ENCODE results near the gene B4GALNT1. TPM values are rescaled to one million over a fixed set of nuclear protein-coding genes. Genes with fewer than 3 reads are reported as not detected.

The B4GALNT1 gene
- total and polyA plus RNA-seq, 4 donors = 0.11 to 0.30 (median 0.25) TPM; not detected in 1

GRCh38 chr12:57626921-57627445 is 6.0 kb downstream of the B4GALNT1 start:
- DNase-seq (ENCODE audit: low spot score) = no peak
- Histone ChIP-seq H3K9ac (ENCODE audit: low read depth in 1 of 2, low read length in 2 of 2) (no peak overlapping the region), H3K36me3 (ENCODE audit: control insufficient read depth in 4 of 4, insufficient read depth in 3 of 4, low read depth in 1 of 4, low read length in 3 of 4) (no peaks in the 10 kb centered on the region), H3K9me3 (ENCODE audit: control insufficient read depth in 4 of 4, low read length in 3 of 4) (no peaks in the 10 kb centered on the region), H3K27ac (ENCODE audit: low read depth in 1 of 2, low read length in 2 of 2) (no peak overlapping the region), H3K4me3 (ENCODE audit: low read depth in 1 of 3, low read length in 3 of 3) (no peak overlapping the region), H3K4me1 (ENCODE audit: control insufficient read depth in 4 of 4, insufficient read depth in 4 of 4, low read length in 3 of 4) (peaks cover 3 to 11% (median 5%) of the 10 kb centered on the region in 4 donors), H3K27me3 (ENCODE audit: control insufficient read depth in 4 of 4, insufficient read depth in 4 of 4, low read length in 3 of 4) (peaks cover 7 to 26% (median 16%) of the 10 kb centered on the region in 4 donors)
- TF ChIP-seq, protein P1, sequence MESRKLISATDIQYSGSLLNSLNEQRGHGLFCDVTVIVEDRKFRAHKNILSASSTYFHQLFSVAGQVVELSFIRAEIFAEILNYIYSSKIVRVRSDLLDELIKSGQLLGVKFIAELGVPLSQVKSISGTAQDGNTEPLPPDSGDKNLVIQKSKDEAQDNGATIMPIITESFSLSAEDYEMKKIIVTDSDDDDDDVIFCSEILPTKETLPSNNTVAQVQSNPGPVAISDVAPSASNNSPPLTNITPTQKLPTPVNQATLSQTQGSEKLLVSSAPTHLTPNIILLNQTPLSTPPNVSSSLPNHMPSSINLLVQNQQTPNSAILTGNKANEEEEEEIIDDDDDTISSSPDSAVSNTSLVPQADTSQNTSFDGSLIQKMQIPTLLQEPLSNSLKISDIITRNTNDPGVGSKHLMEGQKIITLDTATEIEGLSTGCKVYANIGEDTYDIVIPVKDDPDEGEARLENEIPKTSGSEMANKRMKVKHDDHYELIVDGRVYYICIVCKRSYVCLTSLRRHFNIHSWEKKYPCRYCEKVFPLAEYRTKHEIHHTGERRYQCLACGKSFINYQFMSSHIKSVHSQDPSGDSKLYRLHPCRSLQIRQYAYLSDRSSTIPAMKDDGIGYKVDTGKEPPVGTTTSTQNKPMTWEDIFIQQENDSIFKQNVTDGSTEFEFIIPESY (IDR thresholded peaks at IDR 0.05) = no peak
- no peak for TF ChIP-seq HNF4A (conservative IDR thresholded peaks at IDR 0.05)
- no peak for TF ChIP-seq SP1 (IDR thresholded peaks at IDR 0.05)
- TF ChIP-seq, protein P2, sequence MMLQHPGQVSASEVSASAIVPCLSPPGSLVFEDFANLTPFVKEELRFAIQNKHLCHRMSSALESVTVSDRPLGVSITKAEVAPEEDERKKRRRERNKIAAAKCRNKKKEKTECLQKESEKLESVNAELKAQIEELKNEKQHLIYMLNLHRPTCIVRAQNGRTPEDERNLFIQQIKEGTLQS (IDR thresholded peaks at IDR 0.05) = no peak
- no peak for TF ChIP-seq TAF1 (conservative IDR thresholded peaks at IDR 0.05)
- TF ChIP-seq RAD21 (IDR thresholded peaks at IDR 0.05) = no peak
- TF ChIP-seq NR2F2 (IDR thresholded peaks at IDR 0.05) = no peak
- TF ChIP-seq HNF4G (IDR thresholded peaks at IDR 0.05) = no peak
- no peak for TF ChIP-seq RXRA (IDR thresholded peaks at IDR 0.05)
- TF ChIP-seq EGR1 (IDR thresholded peaks at IDR 0.05; ENCODE audit: low read depth in 2 of 2) = no peak
- TF ChIP-seq, protein P3, sequence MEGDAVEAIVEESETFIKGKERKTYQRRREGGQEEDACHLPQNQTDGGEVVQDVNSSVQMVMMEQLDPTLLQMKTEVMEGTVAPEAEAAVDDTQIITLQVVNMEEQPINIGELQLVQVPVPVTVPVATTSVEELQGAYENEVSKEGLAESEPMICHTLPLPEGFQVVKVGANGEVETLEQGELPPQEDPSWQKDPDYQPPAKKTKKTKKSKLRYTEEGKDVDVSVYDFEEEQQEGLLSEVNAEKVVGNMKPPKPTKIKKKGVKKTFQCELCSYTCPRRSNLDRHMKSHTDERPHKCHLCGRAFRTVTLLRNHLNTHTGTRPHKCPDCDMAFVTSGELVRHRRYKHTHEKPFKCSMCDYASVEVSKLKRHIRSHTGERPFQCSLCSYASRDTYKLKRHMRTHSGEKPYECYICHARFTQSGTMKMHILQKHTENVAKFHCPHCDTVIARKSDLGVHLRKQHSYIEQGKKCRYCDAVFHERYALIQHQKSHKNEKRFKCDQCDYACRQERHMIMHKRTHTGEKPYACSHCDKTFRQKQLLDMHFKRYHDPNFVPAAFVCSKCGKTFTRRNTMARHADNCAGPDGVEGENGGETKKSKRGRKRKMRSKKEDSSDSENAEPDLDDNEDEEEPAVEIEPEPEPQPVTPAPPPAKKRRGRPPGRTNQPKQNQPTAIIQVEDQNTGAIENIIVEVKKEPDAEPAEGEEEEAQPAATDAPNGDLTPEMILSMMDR (IDR thresholded peaks at IDR 0.05; ENCODE audit: low read depth, low read length, missing input control) = no peak
- TF ChIP-seq FOXA1 (IDR thresholded peaks at IDR 0.05) = no peak
- TF ChIP-seq JUND (IDR thresholded peaks at IDR 0.05) = no peak
- 23% methylated on average over 9 of the region's 9 CpGs for WGBS

GRCh38 chr12:57626111-57626920 is 6.7 kb downstream of the B4GALNT1 start:
- DNase-seq (ENCODE audit: low spot score) = no peak
- WGBS = 20% methylated on average over 13 of the region's 13 CpGs
- Histone ChIP-seq H3K4me1 (ENCODE audit: control insufficient read depth in 4 of 4, insufficient read depth in 4 of 4, low read length in 3 of 4) (peaks cover 9 to 14% (median 10%) of the 10 kb centered on the region in 4 donors), H3K4me3 (ENCODE audit: low read depth in 1 of 3, low read length in 3 of 3) (no peak overlapping the region), H3K9me3 (ENCODE audit: control insufficient read depth in 4 of 4, low read length in 3 of 4) (no peaks in the 10 kb centered on the region), H3K36me3 (ENCODE audit: control insufficient read depth in 4 of 4, insufficient read depth in 3 of 4, low read depth in 1 of 4, low read length in 3 of 4) (no peaks in the 10 kb centered on the region), H3K9ac (ENCODE audit: low read depth in 1 of 2, low read length in 2 of 2) (no peak overlapping the region), H3K27me3 (ENCODE audit: control insufficient read depth in 4 of 4, insufficient read depth in 4 of 4, low read length in 3 of 4) (peaks cover 5 to 26% (median 15%) of the 10 kb centered on the region in 4 donors), H3K27ac (ENCODE audit: low read depth in 1 of 2, low read length in 2 of 2) (no peak overlapping the region)
- TF ChIP-seq NR2F2 (IDR thresholded peaks at IDR 0.05) (no peak), YY1 (IDR thresholded peaks at IDR 0.05) (no peak), TAF1 (conservative IDR thresholded peaks at IDR 0.05) (no peak), FOXA2 (IDR thresholded peaks at IDR 0.05) (no peak), RAD21 (IDR thresholded peaks at IDR 0.05) (no peak), FOXA1 (IDR thresholded peaks at IDR 0.05) (no peak), GABPA (IDR thresholded peaks at IDR 0.05 in 1 of 2, conservative IDR thresholded peaks at IDR 0.05 in 1 of 2) (no peak), SP1 (IDR thresholded peaks at IDR 0.05) (no peak), EGR1 (IDR thresholded peaks at IDR 0.05; ENCODE audit: low read depth in 2 of 2) (no peak), HNF4A (conservative IDR thresholded peaks at IDR 0.05) (no peak)
- TF ChIP-seq, protein P4, sequence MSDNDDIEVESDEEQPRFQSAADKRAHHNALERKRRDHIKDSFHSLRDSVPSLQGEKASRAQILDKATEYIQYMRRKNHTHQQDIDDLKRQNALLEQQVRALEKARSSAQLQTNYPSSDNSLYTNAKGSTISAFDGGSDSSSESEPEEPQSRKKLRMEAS (IDR thresholded peaks at IDR 0.05) = no peak
- TF ChIP-seq, protein P1 (IDR thresholded peaks at IDR 0.05) = no peak
- TF ChIP-seq, protein P5, sequence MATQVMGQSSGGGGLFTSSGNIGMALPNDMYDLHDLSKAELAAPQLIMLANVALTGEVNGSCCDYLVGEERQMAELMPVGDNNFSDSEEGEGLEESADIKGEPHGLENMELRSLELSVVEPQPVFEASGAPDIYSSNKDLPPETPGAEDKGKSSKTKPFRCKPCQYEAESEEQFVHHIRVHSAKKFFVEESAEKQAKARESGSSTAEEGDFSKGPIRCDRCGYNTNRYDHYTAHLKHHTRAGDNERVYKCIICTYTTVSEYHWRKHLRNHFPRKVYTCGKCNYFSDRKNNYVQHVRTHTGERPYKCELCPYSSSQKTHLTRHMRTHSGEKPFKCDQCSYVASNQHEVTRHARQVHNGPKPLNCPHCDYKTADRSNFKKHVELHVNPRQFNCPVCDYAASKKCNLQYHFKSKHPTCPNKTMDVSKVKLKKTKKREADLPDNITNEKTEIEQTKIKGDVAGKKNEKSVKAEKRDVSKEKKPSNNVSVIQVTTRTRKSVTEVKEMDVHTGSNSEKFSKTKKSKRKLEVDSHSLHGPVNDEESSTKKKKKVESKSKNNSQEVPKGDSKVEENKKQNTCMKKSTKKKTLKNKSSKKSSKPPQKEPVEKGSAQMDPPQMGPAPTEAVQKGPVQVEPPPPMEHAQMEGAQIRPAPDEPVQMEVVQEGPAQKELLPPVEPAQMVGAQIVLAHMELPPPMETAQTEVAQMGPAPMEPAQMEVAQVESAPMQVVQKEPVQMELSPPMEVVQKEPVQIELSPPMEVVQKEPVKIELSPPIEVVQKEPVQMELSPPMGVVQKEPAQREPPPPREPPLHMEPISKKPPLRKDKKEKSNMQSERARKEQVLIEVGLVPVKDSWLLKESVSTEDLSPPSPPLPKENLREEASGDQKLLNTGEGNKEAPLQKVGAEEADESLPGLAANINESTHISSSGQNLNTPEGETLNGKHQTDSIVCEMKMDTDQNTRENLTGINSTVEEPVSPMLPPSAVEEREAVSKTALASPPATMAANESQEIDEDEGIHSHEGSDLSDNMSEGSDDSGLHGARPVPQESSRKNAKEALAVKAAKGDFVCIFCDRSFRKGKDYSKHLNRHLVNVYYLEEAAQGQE (IDR thresholded peaks at IDR 0.05) = no peak

Data from liver (tissue), 9 donors.